ENCODE data around the gene ADCY6. TPM values are rescaled to one million over a fixed set of nuclear protein-coding genes. Genes with fewer than 3 reads are reported as not detected.

ADCY6 gene
- total RNA-seq, 1 donor from 2014 or later: 28.9 TPM

GRCh38 chr12:48812389-48812788 lies 23.5 kb upstream of the ADCY6 start:
- no peaks in the 10 kb centered on the region for H3K36me3 ChIP-seq (ENCODE audit: insufficient read depth, low read length)
- H3K4me3 Mint-ChIP-seq (ENCODE audit: unreplicated experiment): peak overlapping the region; percentile 73
- peak overlapping the region; percentile 81 for H3K4me2 ChIP-seq (ENCODE audit: low read length)
- H3K4me1 ChIP-seq (ENCODE audit: insufficient read depth, low read length): peaks cover 38% of the 10 kb centered on the region
- H3K27me3 ChIP-seq (ENCODE audit: insufficient read depth, low read length): no peaks in the 10 kb centered on the region
- H3K9ac ChIP-seq (ENCODE audit: low read length): no peak overlapping the region
- H3K9me3 ChIP-seq (ENCODE audit: insufficient read depth, low read depth, low read length): no peaks in the 10 kb centered on the region
- peaks cover 5% of the 10 kb centered on the region for H3K27me3 Mint-ChIP-seq (ENCODE audit: low read depth, unreplicated experiment)
- no peaks in the 10 kb centered on the region for H3K9me3 Mint-ChIP-seq (ENCODE audit: unreplicated experiment)
- no peaks in the 10 kb centered on the region for H3K36me3 Mint-ChIP-seq (ENCODE audit: low read depth, unreplicated experiment)
- peaks cover 17% of the 10 kb centered on the region for H3K79me2 ChIP-seq (ENCODE audit: insufficient read depth, low read length)
- no peak overlapping the region for H3K4me3 ChIP-seq (ENCODE audit: insufficient read depth, low read depth, low read length)
- FAIRE-seq (no peak), DNase-seq (ENCODE audit: low read depth) (no peak)
- TF ChIP-seq, protein P1, sequence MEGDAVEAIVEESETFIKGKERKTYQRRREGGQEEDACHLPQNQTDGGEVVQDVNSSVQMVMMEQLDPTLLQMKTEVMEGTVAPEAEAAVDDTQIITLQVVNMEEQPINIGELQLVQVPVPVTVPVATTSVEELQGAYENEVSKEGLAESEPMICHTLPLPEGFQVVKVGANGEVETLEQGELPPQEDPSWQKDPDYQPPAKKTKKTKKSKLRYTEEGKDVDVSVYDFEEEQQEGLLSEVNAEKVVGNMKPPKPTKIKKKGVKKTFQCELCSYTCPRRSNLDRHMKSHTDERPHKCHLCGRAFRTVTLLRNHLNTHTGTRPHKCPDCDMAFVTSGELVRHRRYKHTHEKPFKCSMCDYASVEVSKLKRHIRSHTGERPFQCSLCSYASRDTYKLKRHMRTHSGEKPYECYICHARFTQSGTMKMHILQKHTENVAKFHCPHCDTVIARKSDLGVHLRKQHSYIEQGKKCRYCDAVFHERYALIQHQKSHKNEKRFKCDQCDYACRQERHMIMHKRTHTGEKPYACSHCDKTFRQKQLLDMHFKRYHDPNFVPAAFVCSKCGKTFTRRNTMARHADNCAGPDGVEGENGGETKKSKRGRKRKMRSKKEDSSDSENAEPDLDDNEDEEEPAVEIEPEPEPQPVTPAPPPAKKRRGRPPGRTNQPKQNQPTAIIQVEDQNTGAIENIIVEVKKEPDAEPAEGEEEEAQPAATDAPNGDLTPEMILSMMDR (IDR thresholded peaks at IDR 0.05; ENCODE audit: insufficient read depth, low read depth, low read length): no peak
- TF ChIP-seq EZH2 (IDR thresholded peaks at IDR 0.05; ENCODE audit: insufficient read depth, low read length): no peak
- peaks cover 9% of the 10 kb centered on the region for H4K20me1 ChIP-seq (ENCODE audit: insufficient read depth, low read length)
- H2AFZ ChIP-seq (ENCODE audit: low read depth, low read length): no peak overlapping the region
- H3K4me1 Mint-ChIP-seq (ENCODE audit: low read depth, unreplicated experiment): peaks cover 25% of the 10 kb centered on the region
- H3K27ac ChIP-seq (ENCODE audit: low read depth, low read length): no peak overlapping the region
- peak overlapping the region; percentile 34 for H3K27ac Mint-ChIP-seq (ENCODE audit: unreplicated experiment)

DNA sequence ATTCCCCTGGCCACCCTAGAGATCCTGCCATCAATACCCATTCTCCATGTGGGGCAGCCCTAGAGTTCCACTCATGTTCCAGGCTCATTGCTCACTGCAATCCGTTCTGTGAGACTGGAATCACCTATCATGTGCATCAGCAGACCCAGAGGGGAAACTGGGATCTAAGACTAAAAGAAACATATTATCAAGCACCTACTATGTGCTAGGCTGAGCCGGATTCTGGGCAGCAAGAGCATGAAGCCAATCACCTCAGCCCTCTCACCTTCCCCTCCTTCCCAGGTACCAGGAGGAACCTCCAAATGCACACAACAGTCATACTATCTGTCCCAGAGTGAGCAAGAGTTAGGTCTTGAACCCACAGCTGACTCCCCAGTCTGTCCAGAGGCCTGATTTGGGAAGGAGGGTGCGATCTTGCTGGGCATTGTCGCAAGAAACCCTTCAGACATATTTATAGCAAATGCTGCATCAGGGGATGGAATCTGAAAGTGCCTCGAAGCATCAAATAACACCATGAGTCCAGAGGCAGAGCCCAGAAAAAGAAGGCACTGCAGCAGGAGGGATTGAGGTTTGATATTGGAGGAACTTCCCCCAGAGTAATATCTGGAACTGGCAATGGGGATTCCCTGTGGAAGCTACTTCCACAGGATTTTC lies 22.7 kb upstream of the ADCY6 start:
- Mint-ChIP-seq H3K27me3 (ENCODE audit: low read depth, unreplicated experiment) (no peaks in the 10 kb centered on the region), H3K4me1 (ENCODE audit: low read depth, unreplicated experiment) (peaks cover 25% of the 10 kb centered on the region), H3K4me3 (ENCODE audit: unreplicated experiment) (no peak overlapping the region), H3K9me3 (ENCODE audit: unreplicated experiment) (no peaks in the 10 kb centered on the region), H3K27ac (ENCODE audit: unreplicated experiment) (peak overlapping the region; percentile 26), H3K36me3 (ENCODE audit: low read depth, unreplicated experiment) (no peaks in the 10 kb centered on the region)
- no peaks in the 10 kb centered on the region for H3K36me3 ChIP-seq (ENCODE audit: insufficient read depth, low read length)
- peaks cover 9% of the 10 kb centered on the region for H3K79me2 ChIP-seq (ENCODE audit: insufficient read depth, low read length)
- H3K4me1 ChIP-seq (ENCODE audit: insufficient read depth, low read length): peaks cover 38% of the 10 kb centered on the region
- H3K9me3 ChIP-seq (ENCODE audit: insufficient read depth, low read depth, low read length): no peaks in the 10 kb centered on the region
- DNase-seq (ENCODE audit: low read depth) (no peak), FAIRE-seq (no peak)
- H2AFZ ChIP-seq (ENCODE audit: low read depth, low read length): peak overlapping the region; percentile 70
- peak overlapping the region; percentile 19 for H3K4me3 ChIP-seq (ENCODE audit: insufficient read depth, low read depth, low read length)
- peaks cover 5% of the 10 kb centered on the region for H4K20me1 ChIP-seq (ENCODE audit: insufficient read depth, low read length)
- H3K27me3 ChIP-seq (ENCODE audit: insufficient read depth, low read length): no peaks in the 10 kb centered on the region
- peak overlapping the region; percentile 81 for H3K4me2 ChIP-seq (ENCODE audit: low read length)
- TF ChIP-seq EZH2 (IDR thresholded peaks at IDR 0.05; ENCODE audit: insufficient read depth, low read length): no peak
- TF ChIP-seq, protein P1 (IDR thresholded peaks at IDR 0.05; ENCODE audit: insufficient read depth, low read depth, low read length): no peak
- peak overlapping the region; percentile 45 for H3K9ac ChIP-seq (ENCODE audit: low read length)
- peak overlapping the region; percentile 67 for H3K27ac ChIP-seq (ENCODE audit: low read depth, low read length)

DNA sequence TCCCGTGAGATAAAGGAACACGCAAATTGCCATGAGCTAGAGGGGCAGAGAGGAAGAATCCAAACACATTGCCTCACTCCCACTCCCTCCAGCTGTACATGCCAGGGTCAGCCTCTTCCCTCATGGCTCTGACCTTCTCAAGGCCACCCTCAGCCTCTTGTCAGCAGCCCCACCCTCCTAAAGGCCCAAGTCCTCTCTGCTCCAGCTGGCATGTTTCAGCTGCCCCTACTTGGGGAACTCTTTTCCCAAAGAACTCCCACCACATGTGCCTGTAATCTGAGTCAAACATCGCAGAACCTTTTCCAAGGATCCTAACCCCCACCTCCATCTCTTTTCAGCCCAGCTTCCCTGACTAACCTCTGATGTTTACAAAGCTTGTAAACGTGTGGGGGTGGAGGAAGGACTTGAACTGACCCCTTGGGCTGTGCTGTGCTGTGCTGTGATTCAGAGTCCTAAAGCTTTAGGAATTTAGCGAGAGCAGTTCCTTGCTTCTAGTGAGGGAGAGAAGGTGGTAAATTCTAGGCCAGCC lies 22.1 kb upstream of the ADCY6 start:
- H3K4me3 Mint-ChIP-seq (ENCODE audit: unreplicated experiment): peak overlapping the region; percentile 25

More for the DNA sequence above, 22.1 kb upstream of the ADCY6 start:
- Histone ChIP-seq H3K4me2 (ENCODE audit: low read length) (peak overlapping the region; percentile 81), H3K79me2 (ENCODE audit: insufficient read depth, low read length) (peaks cover 3% of the 10 kb centered on the region), H3K9ac (ENCODE audit: low read length) (peak overlapping the region; percentile 45), H2AFZ (ENCODE audit: low read depth, low read length) (peak overlapping the region; percentile 70), H3K4me1 (ENCODE audit: insufficient read depth, low read length) (peaks cover 34% of the 10 kb centered on the region), H3K27ac (ENCODE audit: low read depth, low read length) (peak overlapping the region; percentile 67), H3K4me3 (ENCODE audit: insufficient read depth, low read depth, low read length) (peak overlapping the region; percentile 19), H4K20me1 (ENCODE audit: insufficient read depth, low read length) (no peaks in the 10 kb centered on the region), H3K36me3 (ENCODE audit: insufficient read depth, low read length) (no peaks in the 10 kb centered on the region), H3K27me3 (ENCODE audit: insufficient read depth, low read length) (no peaks in the 10 kb centered on the region), H3K9me3 (ENCODE audit: insufficient read depth, low read depth, low read length) (no peaks in the 10 kb centered on the region)
- FAIRE-seq (peak; percentile 72), DNase-seq (ENCODE audit: low read depth) (peak; percentile 89)
- no peaks in the 10 kb centered on the region for H3K27me3 Mint-ChIP-seq (ENCODE audit: low read depth, unreplicated experiment)
- TF ChIP-seq, protein P1 (IDR thresholded peaks at IDR 0.05; ENCODE audit: insufficient read depth, low read depth, low read length): no peak
- no peak for TF ChIP-seq EZH2 (IDR thresholded peaks at IDR 0.05; ENCODE audit: insufficient read depth, low read length)
- H3K4me1 Mint-ChIP-seq (ENCODE audit: low read depth, unreplicated experiment): peaks cover 25% of the 10 kb centered on the region
- no peaks in the 10 kb centered on the region for H3K9me3 Mint-ChIP-seq (ENCODE audit: unreplicated experiment)
- H3K27ac Mint-ChIP-seq (ENCODE audit: unreplicated experiment): peak overlapping the region; percentile 20
- H3K36me3 Mint-ChIP-seq (ENCODE audit: low read depth, unreplicated experiment): no peaks in the 10 kb centered on the region
